ENCODE results near the gene MAJIN. TPM values are rescaled to one million over a fixed set of nuclear protein-coding genes. Genes with fewer than 3 reads are reported as not detected.

The MAJIN gene
- total and polyA plus RNA-seq, 9 of the 15 experiments (the other 6 are each of a cell fraction or from before 2014, with no cell fraction given): 0.17 to 0.83 (median 0.24) TPM; not detected in 2

- TF ChIP-seq ELK3 (CRISPR knock-in tag; IDR thresholded peaks at IDR 0.05) (no peak), GTF2A2 (tag; IDR thresholded peaks at IDR 0.05) (no peak), NCOA2 (IDR thresholded peaks at IDR 0.05; ENCODE audit: partially characterized antibody in 2 of 2) (no peak), NFRKB (IDR thresholded peaks at IDR 0.05; ENCODE audit: low read depth) (peak; percentile 27; the same call in 1 of the 2 replicates), HIVEP1 (CRISPR knock-in tag; IDR thresholded peaks at IDR 0.05) (no peak), ETV6 (IDR thresholded peaks at IDR 0.05; ENCODE audit: borderline replicate concordance in 1 of 2, low read depth in 2 of 2, low read length in 1 of 2) (no peak), ETV6 (CRISPR knock-in tag; IDR thresholded peaks at IDR 0.05; ENCODE audit: borderline replicate concordance) (no peak), IRF2 (CRISPR knock-in tag; IDR thresholded peaks at IDR 0.05) (no peak), FOXP1 (CRISPR knock-in tag; IDR thresholded peaks at IDR 0.05) (0 out of 2 replicates have a peak, but pooled peaks have one; percentile 57), ZNF512 (tag; IDR thresholded peaks at IDR 0.05) (no peak), MYBL2 (IDR thresholded peaks at IDR 0.05; ENCODE audit: low read depth) (no peak), MYBL2 (CRISPR knock-in tag; IDR thresholded peaks at IDR 0.05; ENCODE audit: borderline replicate concordance) (no peak), NFYB (IDR thresholded peaks at IDR 0.05; ENCODE audit: extremely low read depth, insufficient read length) (no peak), ZZZ3 (IDR thresholded peaks at IDR 0.05) (no peak), EWSR1 (IDR thresholded peaks at IDR 0.05; ENCODE audit: borderline replicate concordance, low read depth, partially characterized antibody) (no peak), TCF7 (IDR thresholded peaks at IDR 0.05; ENCODE audit: borderline replicate concordance) (no peak), ATF4 (CRISPR knock-in tag; IDR thresholded peaks at IDR 0.05) (no peak; the same call in 1 of the 2 replicates), ZNF639 (CRISPR knock-in tag; conservative IDR thresholded peaks at IDR 0.05 in 1 of 2, IDR thresholded peaks at IDR 0.05 in 1 of 2) (peak in 1 of 2 experiments; percentile 72; a peak in 2 of 4 replicates), FOXO4 (CRISPR knock-in tag; IDR thresholded peaks at IDR 0.05) (no peak), ZC3H8 (IDR thresholded peaks at IDR 0.05) (no peak)
Measured at GRCh38 chr11:64888729-64889511, 83.0 kb downstream of the MAJIN start (continued).

Data from K562 (cell line).